H4 (cell line): ENCODE measurements around the gene RNF222. TPM values are rescaled to one million over a fixed set of nuclear protein-coding genes. Genes with fewer than 3 reads are reported as not detected.

Source experiments
- DNase-seq: peaks from one replicate; pipeline ENCODE4 v3.0.0-alpha.2; 2015; ENCODE audit warnings: low spot score
- total RNA-seq: library from RNA; depleted of rRNA; stranded (reverse); fragments of >200 nt; shearing (Covaris generic); gene quantifications from 2 replicates; pipeline ENCODE4 v1.2.3, GENCODE V29; 2014; rRNA removed

RNF222 gene, protein sequence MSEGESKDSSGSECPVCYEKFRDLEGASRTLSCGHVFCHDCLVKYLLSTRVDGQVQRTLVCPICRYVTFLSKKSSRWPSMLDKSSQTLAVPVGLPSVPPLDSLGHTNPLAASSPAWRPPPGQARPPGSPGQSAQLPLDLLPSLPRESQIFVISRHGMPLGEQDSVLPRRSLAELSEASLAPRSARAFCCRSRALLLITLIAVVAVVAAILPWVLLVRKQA
- not detected in 2 replicates for total RNA-seq

DNA sequence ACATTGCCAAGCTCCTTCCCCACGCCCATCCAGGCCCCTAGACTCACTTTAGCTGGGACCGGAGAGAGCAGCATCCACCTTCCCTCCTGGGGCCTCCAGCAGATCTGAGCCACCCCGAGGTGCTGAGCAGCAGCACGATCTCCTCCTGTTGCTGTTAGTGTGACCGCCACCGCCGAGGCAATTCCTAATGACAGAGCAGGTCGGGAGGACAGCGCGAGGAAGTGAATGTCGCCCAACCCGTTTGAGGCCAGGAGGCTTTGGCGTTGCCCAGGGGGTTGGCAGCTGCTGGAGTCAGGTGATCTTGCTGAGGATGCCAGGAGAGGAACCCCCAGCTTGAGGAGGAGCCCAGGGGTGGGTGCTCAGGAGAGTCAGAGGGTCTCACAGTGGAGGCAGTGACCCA, at the start of gene RNF222:
TSS of gene RNF222 (minus strand) at position 192 of the 400 bp plus-strand sequence. CDS start 4,366 bp downstream, outside the sequence.
- no peak for DNase-seq

DNA sequence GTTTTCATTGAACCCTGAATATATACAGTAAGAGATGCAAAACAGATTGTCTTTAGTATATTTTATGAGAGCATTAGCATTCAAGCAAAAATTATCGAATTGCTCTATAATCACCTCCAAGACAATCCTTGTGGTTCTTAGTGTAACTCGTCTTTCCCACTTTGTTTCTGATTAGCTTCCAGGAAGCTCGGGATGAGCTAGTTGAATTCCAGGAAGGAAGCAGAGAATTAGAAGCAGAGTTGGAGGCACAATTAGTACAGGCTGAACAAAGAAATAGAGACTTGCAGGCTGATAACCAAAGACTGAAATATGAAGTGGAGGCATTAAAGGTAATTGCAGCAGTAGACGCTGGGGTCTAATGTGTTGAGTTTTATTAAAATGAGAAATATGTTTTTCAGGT, 47.9 kb upstream of the RNF222 start:
- no peak for DNase-seq

DNA sequence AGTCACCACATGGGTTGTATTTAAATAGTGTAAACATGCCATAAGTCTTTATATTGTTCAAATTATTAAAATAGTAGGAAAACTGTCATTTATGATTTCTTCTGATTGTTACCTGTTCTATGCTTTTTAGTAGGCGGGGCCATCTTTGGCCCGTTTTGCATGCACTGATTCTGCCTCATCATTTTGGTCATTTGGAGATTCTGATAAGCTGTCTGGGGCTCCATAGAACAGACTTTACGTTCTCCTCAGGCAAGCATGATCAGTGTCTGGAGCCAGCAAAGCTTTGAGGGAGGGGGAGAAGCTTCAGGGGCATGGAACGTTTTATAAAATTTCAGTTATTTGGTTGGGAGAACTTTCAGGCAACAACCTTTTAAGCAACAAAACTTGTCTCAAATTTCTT, 46.9 kb upstream of the RNF222 start:
- DNase-seq = no peak

DNA sequence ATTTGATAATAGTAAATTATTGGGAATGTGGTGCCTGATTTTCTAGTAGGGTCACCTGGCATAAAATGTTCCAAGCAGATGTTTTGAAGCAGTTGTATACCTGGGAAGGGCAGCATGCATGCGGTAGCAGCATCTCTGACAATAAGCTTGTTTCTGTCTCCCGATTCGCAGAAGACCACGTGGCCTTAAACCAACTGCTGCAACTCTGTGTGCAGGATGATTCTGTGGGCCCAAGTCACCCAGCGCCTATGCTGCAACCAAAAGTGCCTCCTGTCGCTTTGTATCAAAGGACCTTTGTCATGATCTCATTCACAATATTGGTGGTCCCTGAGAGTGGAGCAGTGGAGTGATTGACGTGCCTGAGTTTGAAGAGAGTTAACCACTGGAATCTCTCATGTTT, 46.1 kb upstream of the RNF222 start:
- no peak for DNase-seq

DNA sequence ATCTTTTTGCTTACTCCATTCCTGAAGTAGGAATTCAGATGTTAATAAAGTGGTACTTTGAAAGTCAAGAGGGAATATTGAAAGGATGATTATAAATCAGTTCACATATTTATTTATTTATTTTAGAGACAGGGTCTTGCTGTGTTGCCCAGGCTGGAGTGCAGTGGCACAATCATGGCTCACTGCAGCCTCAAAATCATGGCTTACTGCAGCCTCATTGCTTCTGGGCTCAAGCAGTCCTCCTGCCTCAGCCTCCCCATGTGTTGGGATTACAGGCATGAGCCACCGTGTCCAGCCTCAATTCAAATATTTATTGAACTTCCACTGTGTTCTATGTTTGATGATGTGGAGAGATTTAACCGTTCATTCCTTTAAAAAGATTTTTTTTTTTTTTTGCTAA, 44.7 kb upstream of the RNF222 start:
- DNase-seq = no peak

DNA sequence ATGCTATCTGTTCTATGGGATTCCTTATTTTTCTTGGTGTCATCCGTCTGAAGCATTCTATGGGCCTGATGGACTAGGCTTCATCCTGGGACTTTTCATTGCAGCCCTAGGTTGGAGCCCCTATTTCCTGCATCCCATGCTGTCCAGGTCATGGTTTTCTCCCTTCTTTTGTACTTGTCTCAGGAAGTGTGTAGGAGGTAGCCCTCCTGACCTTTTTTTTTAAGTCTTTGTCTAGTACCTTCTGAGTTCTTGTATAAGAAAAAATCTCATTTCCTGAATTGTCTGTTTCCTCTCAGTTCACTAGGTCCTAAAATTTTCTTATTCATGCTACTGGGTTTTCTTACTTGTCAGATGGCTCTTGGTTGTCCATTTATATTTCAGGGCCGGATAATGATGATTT, 44.1 kb upstream of the RNF222 start:
- DNase-seq = no peak

DNA sequence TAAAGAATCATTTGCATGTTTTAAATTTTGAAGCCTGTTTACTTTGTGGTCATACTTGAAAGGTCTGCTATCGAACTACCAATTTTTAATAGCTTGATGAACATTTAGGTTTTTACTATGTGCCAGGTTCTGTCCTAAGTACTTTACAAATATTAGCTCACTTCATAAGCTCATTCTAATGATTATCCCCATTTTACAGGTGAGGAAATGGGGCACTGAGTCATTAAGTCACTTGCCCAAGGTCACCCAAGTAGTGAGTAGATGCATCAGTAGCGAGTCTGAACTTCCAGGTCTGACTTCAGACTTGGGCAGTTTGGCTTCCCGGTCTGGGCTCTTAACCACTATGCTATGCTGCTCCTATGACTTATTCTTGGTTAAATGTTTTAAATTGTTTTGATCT, 42.1 kb upstream of the RNF222 start:
- no peak for DNase-seq

DNA sequence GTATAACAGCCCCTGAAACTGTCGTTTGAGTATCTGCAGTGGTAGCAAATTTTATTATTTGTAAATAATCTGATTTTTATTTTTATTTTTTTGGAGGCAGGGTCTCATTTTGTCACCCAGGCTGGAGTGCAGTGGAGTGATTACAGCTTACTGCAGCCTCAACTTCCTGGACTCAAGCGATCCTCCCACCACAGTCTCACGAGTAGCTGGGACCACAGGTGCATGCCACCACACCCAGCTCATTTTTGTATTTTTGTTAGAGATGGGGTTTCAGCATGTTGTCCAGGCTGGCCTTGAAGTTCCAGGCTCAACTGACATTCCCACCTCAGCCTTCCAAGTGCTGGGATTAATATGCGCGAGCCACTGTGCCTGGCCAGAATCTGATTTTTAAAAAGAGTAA, 40.8 kb upstream of the RNF222 start:
- no peak for DNase-seq

DNA sequence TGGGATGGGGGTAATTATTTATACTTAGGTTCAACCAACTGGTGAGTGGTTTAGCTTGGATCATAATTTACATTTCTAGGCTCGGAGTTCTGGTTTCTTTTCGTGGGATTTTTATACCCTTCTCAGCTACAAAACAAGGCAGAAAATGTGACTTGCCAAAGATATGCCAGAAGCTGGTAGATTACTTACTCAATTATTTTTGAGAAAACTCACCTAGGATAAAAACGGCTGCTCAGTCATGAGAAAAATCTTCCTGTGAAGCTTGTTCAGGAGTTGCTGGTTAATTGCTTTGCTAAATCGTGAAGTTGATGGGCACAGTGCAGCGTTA, 39.2 kb upstream of the RNF222 start:
- DNase-seq = no peak

DNA sequence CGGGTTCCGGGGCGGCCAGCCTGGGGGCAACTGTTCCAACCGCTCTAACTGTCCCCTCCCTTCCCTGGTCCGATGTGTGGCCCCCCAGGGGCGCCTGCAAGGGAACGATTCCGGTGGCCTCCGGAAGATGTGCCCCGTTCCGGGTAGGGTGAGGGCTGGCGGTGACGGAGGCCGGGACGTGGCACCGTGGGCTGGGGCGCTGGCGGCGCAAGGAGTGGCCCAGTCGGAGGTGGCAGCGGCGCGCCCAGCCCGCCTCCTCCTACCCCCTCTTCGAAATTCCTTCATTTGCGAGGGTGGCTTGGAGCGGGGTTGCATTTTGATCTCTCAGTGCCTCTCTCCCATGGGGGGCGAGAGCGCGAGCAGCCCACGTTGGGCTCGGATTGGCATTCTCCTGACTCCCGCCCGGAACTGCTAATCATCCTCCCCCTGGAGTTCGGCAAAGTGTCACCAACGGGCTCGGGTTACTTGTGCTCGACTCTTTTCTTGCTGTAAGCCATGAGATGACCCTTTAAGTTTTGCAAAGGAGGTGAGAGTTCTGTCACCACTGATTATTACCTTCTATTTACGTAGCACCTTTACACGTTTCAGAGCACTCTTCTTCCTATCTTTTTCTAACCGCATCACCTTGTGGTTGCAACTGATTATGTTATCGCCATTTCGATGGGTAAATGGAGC, 38.7 kb upstream of the RNF222 start:
- no peak for DNase-seq

DNA sequence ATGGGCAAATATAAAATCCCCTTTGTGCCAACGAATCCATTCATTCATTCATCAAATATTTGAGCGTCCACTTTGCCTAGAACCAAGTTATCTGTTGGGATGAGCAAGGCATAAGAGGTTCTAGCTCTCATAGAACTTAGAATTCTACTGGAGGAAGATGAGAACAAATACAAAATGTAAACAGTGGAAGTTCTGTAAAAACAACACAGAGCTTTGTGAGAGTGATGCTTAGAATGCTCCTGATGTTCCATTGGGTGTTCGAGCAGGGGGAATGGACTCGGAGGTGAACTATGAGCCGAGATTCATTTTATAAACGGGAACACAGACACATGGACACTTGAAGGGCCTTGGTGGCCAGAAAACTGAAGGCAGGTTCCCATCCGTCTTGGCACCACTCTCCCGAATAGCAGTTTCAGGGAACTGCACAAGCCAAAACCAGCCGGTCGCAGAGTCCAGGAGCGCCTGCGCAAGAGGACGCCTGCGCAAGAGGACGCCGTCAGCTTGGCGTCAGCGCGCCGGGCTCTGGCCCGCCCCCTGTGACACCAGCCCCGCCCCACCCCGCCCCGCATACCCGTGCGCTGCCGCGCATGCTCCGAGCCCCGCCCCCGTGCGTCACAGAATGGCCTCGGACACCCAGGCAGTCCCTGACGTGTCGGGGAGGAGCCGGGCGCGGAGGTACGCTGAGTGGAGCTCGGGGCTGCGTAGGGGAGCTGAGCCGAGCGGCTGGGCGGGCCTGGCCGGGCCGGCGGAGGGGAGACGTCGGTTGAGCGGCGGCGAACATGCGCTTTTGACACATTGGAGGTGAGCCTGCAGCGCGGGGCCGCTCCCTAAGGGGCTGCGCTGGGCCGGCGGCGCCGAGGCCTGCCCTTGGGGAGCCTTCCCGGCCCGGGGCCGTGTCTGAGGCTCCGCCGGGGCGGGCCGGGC, 37.9 kb upstream of the RNF222 start, which contains the start of gene NDEL1:
TSS of gene NDEL1 (plus strand) at position 640 of the 924 bp plus-strand sequence. CDS start 8,388 bp downstream, outside the sequence.
- peak; percentile 92 for DNase-seq

DNA sequence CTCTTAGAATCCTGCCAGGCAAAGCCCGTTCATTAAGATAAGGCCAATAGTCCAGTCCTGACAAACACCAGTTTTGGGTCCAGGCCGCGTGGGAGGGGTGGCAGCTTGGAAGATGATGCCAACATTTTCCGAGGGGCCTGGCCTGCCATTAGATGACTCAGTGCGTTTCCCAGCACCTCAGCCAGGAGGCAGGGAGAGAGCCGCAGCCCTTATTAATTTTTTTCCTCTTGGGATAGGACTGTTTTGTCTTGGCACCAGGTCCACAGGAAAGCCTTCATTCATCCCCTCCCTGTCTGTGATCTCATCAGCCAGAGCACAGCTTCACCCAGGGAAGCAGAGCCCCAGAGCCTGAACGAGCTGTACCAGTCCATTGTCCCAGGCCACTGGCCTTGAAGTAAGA, 33.3 kb upstream of the RNF222 start:
- peak; percentile 73 for DNase-seq

DNA sequence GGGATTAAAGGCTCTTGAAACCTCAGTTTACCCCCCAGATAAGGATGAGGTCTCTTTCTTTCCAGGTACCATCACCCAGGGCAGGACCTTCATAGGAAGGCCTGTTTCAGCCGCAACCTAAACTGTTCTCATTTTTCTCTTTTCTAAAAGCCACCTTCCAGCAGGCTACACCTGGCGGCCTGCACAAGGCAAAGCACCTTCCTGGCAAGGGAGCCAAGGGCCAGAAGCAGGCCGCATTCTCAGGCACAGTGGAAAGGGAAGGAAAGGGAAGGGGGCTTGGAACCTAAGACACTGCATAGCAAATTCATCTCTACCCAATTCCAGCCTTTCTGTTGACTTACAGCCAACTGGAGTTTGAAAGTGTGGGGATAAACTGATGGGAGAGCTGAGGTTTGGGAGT, 29.2 kb upstream of the RNF222 start:
- no peak for DNase-seq

DNA sequence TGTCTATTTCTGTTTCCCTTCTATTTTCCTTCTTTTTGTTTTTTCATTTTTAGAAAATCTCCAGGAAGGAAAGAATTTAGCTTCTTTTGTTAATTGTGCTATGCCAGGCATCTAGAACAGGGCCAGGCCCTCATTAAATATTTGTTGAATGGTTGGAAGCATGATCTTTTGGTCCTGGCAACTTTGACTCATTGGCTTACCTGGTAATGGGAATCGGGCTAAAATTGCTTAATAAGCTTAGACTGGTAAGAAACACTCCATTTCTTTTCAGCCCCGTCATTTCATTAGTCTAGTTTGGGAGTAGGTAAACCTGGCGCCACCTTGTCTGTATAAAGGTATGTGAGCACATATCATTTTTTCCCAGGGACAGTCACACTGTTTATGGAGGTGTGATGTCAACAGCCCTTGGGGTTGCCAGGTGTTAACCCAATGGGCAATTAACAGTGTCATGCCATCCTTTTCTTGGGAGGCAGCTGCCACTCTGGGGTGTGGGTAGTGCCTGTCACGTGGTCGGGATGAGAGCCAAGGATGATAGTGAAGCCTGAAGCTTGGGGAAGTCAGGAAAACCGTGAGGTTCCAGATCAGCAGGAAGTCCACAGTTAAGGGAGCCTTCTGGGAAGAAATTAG, 28.6 kb upstream of the RNF222 start:
- DNase-seq = no peak

DNA sequence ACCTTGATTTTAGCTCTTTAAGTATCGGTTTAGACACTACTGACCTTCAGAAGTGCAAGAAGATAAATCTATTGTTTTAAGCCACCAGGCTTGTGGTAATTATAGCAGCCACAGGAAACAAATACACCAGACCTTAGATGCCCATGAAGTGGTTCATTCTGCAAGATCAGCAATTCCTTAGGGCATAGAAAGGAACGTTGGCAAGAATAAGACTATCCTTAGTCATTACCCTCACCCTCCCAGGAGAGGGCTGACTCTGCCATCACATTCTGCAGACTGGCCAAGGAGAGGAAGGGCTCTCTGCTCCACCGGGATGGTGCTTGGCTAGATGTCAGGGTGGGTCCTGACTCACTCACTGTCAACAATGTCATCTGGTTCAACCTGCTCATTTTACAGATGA, 23.9 kb upstream of the RNF222 start:
- peak; percentile 30 for DNase-seq

DNA sequence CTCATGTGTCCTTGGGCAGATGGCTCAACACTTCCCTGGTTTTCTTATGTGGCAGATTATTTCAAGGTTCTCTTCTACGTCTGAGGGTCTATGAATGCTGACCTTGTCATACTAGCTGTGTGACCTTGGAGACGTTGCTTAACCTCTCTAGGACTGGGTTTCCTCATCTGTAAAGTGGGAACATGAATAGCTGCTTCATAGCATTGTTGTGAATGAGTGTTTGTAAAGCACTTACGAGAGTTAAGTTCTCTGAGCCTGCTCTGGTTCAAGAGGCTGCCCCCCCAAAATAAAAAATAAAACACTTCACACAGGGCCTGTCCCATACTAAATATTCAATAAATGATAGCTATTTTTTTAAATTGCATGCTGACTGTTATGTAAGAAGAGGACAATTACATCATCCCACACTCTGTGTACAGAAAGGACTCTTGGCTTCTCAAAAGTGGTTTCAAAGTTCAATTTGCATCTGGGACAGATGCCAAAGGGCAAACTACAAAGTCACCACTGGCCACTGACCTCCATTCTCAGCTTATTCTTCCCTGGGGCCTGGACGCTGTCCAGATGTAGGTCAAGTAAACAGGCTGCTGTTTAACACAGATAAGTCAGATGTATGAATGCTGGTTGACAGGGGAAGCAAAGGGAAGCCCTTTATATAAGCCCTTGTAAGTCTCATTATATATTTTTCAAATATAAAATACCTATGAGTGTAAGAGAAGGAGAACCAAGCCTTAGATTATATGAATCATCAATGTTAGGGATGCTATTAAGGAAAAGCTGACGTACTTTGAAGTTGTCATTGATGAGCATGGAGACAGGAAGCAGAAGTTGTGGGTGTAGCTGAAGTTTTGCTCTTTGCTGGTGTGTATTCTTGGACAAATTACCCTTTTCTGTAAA, 22.7 kb upstream of the RNF222 start:
- peak; percentile 56 for DNase-seq

DNA sequence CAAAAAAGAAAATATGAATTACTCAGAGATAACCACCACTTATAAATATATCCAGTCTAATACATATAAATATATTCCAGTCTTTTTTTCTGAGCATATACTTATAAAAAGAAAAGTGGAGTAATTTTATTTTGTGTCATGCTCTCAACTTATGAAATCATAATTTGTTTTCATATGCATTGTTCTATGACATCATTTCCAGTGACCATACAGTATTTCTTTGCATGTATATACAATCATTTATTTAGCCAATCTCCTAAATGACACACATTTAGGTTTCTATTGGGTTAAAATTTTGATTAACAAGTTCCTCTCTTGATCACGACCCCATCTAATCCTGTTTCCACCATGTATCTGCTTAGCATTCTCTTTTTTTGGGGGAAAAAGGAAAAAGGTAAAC, 21.7 kb upstream of the RNF222 start:
- no peak for DNase-seq

DNA sequence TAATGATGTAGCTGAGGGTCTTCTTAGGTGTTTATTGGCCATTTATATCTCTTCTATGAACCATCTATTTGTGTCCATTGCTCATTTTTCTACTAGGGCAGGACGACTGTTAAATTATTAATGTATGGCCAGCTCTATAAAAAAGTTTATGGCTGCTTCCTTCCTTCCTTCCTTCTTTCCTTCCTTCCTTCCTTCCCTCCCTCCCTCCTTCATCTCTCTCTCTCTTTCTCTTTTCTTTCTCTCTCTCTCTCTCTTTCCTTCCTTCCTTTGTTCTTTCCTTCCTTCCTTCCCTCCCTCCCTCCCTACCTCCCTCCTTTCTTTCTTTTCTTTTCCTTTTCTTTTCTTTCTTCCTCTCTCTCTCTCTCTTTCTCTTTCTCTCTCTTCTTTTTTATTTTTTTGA, 20.8 kb upstream of the RNF222 start:
- DNase-seq = no peak

DNA sequence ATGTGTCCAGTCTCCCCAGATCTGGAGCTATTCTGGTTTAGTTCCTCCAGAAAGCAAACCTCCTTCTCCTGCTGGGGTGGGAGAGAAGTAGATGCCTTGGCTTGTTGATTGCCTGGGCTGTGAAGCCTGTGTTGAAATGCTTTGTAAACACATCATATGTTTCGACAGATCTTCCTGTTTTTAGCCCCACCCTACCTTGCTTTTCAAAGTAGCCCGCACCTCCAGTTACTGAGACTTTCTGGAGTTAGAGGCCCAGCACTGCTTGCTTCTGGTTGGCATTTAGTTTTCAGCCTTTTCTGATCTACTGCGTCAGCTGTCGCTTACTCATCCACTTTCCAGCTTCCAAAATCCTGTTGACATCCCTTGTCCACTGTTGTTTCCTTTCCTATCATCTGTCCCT, 20.2 kb upstream of the RNF222 start:
- no peak for DNase-seq

DNA sequence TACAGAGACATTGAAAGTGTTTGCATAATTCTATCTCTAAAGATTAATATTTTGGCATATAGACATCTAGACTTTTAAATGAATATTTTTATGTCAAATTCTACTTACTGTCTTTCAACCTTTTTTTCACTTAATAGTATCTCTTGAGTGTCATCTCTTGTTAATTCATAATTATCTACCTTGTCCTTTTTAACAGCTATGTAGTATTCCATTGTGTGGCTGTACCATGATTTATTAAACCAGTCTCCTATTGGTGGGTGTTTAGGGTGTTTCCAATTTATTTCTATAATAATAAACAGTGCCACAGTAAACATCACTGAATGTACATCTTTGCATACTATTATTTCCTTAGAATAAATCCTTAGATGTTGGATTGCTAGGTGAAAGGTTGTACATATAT, 16.3 kb upstream of the RNF222 start:
- DNase-seq = no peak

DNA sequence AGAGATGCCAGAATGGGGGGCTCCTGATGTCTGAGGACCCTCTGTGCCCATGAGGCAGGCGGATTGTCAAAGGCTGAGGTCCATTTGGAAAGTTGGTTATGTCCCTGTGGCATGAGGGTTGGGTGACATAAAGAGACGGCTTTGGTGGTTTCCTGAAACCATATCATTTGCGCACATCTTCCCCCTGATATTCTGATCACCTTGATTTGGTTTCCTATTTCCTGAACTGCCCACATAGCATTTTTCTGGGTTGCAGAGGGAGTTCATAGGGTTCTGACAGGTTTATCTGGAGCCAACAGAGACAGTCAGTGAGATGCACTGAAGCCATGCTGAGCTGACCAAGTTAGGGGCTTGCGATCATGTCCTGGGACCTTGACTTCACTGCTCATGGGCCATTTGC, 15.7 kb upstream of the RNF222 start:
- DNase-seq = no peak
